Forelimb muscle (tissue), 1 donor: ENCODE data around the gene MCM3AP. TPM values are rescaled to one million over a fixed set of nuclear protein-coding genes. Genes with fewer than 3 reads are reported as not detected.

ENCODE experiments used
- DNase-seq: peaks from one replicate; pipeline ENCODE4 v3.0.0-alpha.2; 2013; ENCODE audit warnings: low read depth
- polyA plus RNA-seq: library from polyadenylated mRNA; unstranded; fragments of 120-200 nt; gene quantifications from one replicate; pipeline ENCODE4 v1.2.1, GENCODE V29; 2013; ENCODE audit not compliant: insufficient read length

Gene MCM3AP
- polyA plus RNA-seq = 58.9 TPM

DNA sequence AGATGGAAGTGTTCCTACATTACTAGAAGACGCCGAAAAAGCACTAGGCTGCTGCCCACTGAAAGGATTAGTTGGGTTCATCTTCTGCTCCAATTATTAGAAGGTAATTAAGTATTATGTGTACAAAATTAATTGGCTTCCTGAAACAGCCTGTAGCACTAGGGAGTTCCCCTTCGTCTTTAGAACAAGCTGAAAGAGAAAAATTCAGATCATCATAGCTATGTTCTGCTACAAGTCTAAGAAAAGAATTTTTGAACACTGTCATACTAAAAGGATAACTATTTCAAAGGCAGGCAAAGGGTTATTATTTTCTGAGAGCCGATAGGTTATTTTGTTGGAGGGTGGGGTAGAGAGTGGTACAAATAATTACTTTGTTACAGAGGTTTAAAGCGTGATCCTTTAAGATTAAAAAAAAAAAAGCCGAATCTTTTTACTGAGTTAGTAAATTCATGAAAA, at the start of gene MCM3AP:
Gene MCM3AP (minus strand): TSS at position 406 of the 456 bp plus-strand sequence. CDS start 325 bp downstream, at position 81.
- DNase-seq = no peak

DNA sequence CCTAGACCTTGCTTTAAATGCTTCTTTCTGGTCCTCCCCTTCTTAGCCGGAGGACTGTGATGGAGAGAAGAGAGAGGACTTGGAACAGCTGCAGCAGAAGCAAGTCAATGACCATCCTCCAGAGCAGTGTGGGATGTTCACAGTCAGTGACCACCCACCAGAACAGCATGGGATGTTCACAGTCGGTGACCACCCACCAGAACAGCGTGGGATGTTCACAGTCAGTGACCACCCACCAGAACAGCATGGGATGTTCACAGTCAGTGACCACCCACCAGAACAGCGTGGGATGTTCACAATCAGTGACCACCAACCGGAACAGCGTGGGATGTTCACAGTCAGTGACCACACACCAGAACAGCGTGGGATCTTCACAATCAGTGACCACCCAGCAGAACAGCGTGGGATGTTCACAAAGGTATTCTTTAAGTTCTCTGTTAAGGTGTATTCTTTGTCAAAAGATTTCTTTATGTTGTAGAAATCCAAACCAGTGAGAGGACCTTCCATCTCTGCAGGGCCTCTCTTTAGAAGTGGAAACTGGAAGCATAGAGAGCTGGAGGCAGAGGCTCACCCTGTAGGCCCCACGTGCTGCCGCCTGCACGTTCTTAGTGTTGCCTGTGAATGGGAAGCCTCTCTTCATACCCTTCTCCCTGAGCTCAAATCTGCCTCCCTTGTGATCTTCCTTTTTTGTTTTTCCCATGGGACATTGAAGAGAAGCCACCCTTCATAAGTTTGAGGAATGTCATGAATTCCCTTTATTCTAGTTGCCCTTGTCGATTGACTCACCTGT, 49.1 kb upstream of the MCM3AP start:
- no peak for DNase-seq

DNA sequence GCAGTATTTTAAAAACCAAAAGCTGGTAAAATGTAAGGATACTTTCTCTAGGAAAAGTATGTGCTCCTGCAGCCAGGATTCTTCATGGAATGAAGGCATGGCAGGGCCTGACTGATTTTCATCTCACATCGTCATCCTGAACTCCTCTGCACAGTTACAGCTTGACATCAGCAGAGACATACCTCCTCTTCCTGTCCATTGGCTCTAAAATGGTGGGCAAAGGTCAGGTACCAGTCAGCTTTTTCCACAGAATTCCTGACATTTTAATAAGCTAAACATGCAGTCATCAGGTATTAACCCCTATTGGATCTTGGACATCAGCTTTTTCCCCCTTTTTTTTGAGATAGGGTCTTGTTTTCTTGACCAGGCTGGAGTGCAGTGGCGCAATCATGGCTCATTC, 44.4 kb upstream of the MCM3AP start:
- DNase-seq = no peak

DNA sequence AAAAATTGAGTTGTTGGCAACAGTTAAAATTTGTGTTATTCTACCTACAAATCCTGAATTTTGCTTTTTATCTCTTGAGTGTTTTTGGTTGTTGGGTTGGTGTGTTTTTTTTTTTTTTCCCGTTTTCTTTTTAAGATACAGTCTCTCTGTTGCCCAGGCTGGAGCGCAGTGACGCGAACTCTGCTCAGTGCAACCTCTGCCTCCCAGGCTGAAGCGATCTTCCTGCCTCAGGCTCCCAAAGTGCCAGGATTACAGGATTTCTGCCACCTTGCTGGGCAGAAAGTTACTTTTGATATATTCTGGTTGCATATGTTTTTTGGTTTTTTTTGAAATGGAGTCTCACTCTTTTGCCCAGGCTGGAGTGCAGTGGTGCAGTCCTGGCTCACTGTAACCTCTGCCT, 42.7 kb upstream of the MCM3AP start:
- no peak for DNase-seq

DNA sequence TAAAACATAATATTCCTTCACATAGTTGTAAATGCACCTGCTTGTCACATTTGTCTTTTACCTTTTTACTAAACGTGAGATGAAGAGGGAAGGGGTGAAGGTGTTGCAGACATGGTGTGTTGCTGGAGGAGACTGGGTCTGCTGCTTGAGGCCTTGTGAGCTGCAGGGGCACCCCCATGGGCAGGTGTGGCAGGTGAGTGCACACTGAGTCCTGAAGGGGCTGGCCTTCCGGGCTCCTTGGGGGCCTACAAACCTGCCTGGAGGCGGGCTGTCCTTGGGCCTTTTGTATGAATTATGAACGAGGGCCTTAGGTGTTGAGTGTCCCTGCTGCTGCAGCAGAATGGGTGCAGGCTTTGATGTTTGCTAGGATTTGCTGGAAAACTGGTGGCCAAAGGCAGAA, 42.3 kb upstream of the MCM3AP start:
- no peak for DNase-seq

DNA sequence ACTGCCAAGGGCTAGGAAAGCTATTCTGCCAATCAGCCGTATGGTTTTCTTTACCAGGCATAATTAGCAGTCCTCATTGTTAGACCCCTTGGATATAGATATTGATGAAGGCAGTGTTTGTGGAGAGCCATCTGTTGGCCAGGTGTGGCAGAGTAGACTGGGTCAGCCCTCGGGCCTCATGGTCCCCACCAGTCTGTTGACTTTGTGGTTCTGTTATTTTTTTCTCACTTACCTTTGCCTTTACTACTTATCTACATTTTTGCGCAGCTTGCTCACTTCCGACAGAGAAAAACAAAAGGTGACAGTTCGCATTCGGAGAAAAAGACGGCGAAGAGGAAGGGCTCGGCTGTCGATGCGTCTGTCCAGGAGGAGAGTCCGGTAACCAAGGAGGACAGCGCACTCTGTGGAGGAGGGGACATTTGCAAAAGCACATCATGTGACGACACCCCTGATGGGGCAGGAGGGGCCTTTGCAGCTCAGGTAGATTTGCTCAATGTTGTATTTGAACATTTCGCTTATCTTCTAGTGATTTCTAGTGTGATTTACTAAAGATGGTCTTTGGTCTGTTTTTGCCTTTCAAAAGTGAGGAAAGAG, 40.8 kb upstream of the MCM3AP start:
- DNase-seq = no peak

DNA sequence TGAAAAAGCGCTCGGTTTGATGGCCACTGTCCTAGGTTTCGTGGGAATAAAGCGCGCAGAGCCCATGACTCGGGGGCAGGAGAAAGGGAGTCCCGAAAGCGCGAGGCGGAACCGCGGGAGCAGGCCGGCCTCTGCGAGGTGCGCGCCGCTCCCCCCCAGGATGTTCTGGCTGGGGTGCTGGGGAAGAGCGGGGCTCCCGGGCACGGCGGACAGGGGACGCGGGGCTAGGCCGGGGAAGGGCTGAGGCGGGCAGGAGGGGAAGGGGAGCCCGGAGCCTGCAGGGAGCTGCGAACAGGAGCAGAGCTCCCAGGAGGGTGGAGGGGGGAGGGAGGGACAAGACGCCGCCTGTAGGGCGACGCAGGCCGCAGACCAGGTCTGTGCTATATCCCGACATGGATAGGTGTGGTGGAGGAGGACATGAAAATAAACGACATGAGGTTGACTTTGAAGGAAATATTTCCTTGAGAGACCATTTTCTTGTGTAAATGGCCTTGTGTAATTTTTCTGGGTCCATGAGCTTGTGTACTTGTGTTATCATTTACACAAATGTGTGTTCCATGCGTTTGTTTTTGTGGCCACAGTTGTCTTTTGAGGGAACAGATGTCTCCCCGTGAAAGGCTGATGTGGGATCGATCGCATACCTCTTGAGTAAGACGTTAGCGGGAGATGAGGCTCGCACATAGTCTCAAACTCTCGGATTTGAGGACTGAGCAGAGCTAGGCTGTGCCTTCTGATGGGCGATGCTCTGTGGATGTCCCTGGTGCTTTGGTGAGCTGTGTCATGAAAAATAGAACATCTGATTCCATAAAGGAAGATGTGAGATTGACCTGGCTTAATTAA, 39.9 kb upstream of the MCM3AP start:
- no peak for DNase-seq

DNA sequence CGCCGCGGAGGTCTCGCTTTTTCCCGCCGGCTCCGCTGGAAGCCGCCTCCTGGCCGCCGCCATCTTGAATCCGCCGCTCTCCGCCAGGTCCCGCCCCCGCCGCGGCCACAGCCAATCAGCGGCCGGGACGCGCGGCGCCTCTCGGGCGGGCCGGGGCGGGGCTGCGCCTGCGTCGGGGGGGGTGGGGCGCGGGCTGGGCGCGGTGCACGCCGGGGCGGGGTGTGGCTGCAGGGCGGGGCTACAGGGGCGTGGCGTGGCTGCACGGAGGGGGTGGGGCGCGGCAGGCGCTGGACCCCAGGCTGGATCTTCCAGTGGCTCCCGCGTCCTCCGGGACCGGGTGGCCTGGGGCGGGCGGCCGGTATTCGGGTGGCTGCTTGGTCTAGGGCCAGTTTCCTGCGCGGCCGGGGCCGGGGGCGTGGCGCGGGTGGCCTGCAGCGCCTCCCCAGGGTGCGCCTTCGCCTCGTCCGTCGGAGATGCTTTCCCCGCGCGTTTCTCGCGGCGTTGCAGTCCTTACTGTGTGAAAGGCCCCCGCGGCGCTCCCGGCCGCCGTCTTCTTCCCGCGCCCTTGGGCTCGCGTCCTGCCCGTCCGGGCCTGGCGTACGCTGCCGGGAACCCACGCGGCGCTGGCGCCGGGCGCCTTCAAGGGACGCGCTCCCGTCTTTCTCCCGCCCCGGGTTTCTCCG, 39.1 kb upstream of the MCM3AP start:
- peak; percentile 35 for DNase-seq

DNA sequence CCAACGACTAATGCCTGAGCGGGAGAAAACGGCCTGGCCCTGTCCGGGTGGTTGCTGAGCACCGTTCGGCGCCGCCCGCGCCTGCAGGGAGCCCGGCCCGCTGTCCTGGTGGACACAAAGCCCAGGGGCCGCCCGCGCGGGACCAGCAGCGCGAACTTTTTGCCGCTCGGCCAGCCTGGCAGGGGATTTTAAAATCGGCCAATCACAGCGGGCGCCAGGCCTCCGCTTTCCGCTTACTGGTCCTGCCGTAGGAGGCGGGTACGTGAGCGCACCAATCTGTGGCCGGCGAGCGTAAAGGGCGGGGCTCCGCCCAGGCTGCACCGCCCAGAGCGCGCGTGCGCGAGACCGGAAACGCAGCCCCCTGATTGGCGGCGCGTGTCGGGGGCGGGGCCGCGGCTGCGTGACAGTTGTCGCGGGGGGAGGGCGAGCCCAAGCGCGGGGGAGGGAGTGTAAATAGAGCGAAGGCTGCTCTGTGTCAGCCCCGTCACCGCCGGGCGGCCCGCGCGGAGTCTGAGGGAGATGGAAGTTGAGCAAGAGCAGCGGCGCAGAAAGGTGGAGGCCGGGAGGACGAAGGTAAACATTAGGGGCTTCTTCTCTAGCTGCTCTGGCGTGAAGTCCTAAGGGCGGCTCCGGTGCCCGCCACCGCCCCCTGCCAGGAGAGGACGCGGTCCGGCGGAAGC, 38.4 kb upstream of the MCM3AP start, which contains the start of the genes C21orf58 and PCNT:
Gene C21orf58 (minus strand): TSS at position 161 of the 680 bp plus-strand sequence. CDS start 1,132 bp downstream, outside the sequence.
Gene PCNT (plus strand): TSS at position 447 of the 680 bp plus-strand sequence. CDS start 73 bp downstream, at position 520.
- DNase-seq = peak; percentile 95

DNA sequence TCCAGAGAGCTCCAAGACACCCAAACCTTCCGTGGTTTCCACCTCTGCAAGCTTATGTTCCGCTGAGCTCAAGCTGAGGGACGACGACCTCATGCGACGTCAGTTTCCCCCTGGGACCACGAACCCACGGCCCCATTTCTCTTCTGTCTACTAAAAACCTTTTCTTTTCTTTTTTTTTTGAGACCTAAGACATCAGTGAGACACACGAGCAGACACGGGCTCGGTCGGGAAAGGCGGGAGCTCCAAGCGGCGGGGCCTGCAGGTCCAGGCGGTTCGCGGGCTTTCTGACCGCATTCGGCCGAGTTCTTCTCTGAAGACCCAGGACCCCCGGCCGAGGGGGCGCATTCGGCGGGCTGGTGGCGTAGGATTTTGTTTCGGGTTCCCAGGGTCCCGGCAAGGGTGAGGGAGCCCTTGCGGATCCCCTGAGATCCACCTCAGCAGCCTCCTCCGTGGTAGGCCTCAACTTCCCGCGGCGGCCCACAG, 37.9 kb upstream of the MCM3AP start:
- DNase-seq = no peak

DNA sequence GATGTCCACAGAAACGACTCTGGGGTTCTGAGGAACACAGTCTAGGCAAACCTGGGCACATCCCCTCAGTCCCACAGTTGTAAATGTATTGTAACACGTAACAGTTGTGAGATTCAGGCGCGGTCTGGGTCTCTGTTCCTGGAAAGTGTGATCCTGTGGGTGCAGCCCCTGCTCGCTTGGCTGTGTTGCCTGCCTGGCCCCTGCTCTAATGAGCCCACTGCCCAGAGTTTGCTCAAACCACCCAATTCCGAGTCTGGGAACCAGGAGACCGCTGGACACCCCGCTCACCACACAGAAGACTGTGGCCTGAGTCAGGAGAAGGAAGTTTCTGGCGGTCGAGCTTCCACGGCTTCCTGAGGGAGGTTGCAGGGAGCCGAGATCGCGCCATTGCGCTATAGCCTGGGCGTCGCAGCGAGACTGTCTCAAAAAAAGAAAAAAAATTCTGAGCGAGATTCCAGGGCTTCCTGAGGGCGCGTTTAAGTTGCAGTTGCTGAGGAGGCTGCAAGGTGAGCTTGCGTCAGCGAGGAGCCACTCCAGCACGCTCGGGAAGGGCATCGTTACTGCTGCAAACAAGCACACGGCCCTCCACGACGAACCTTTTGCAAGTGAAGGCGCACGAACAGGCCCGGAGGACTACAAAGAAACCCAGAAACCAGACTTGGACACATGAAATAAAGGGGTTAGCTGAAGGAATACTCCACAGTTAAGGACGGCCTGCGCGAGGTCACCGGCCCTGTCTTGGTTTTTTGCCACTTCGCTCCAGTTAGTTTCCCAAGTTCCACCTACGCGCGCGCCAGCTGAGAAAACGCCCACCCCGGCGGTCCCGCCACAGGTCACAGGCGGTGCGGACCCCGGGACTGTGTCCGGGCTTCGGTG, 37.2 kb upstream of the MCM3AP start:
- DNase-seq = no peak

DNA sequence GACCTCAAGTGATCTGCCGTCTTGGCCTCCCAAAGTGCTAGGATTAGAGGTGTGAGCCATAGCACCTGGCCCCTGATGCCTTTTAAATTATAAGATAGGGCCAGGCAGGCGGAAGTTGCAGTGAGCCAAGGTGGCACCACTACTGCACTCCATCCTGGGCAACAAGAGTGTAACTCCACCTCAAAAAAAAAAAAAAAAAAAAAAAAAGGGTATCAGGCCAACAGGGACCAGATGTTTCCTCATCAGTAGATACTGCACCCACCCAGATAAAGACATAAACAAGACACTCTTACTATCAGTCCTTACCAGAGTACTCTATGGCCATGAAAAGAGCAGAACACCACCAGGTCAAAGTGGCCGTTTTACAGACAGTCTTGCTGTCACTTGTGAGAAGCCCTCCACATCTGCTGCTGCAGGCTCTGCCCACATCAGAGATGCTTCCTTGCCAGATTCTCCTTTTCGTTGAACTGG, 35.0 kb upstream of the MCM3AP start:
- no peak for DNase-seq

DNA sequence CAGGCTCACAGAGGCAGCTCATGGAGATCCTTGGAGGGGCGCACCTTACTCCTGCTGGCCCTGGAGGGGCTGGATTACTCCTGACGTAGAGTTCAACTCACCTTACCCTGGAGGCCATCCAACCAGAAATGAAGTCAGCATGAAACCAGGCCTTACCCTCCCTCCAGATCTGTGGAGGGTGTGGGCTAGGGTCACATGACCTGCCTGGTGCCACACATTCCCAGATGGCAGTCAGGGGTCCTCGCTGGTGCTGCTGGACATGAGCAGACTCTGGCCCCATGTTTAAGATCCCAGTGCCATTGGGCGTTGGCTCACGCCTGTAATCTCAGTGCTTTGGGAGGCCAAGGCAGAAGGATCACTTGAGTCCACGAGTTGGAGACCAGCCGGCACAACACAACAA, 33.8 kb upstream of the MCM3AP start:
- DNase-seq = no peak

DNA sequence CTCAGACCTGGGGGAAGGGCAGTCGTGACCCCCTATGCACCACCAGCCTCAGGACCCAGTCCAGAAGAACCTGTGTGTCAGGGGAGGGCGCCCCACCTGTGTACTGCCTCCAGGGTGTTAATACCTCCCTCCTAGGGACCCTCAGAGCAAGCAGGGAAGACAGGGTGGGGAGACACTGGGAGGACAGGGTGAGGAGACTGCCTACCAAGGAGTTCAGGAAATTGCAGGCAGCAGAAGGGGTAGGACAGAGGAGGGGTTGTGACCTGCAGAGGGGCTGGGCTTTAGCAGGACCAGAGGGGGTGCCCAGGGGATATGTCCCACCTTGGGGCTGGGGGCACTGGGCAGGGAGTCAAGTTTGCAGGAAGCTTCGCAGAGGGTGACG, 33.0 kb upstream of the MCM3AP start:
- no peak for DNase-seq

DNA sequence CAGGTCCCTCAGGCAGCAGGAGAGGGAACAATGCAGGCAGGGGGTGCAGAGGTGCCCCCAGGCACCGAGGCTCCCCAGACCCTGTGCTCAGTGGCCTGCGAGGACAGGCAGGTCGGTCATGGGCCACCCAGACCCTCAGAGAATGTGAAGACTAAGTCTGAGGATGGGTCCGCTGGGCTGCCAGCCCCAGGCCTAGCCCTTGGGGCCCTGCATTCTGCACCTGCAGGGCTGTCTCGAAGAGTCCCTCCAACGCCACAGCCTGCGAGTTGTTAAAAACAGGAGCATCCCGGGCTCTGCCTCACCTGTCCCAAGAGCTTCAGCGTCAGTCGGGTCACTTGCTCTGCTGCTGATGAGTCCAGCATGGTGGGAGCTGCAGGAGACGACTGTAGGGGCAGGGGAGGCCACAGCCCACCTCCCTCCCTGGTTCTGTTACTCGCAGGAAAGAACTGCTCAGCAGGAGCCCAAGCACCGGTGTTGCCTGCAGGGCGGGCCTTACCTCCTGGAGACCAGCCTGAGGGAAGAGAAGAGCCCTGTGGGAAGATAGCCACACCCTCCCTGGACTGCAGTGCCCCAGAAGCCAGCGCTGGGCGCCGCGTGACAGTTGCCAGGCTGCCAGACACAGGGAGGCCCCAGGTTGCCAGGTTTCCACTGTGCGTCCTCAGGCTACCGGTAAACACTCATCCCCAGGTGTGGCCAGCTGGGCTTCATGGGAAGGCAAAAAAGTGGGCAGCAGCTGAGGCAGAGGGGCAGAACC, 32.5 kb upstream of the MCM3AP start:
- DNase-seq = no peak

DNA sequence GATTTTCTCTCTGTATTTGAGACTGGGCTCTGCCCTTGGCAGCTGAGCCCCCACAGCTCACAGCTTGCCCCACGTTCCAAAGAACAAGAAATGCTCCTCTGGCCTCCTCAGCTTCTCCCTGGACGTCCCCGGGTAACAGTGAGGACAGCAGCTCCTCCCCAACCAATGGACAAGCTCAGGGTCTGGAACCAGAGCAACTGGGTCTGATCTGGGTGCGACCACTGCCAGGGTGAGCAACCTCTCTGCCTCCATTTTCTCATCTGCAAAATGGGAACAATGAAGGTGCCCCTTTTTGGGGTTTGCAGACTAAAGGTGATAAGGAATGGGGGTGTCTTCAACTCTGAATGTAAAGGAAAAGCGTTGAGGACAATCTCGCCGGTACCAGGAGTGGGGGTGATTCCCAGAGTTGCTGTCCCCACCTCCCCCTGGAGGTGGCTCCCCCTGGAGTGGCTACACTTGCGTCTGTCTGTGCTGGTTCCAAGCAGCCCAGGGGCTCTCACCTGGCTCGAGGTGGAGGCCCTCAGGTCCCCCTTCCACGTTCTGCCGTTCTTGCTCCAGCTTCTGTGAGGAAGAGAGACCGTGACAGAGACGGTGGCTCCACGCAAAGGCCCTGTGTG, 31.4 kb upstream of the MCM3AP start:
- DNase-seq = no peak

DNA sequence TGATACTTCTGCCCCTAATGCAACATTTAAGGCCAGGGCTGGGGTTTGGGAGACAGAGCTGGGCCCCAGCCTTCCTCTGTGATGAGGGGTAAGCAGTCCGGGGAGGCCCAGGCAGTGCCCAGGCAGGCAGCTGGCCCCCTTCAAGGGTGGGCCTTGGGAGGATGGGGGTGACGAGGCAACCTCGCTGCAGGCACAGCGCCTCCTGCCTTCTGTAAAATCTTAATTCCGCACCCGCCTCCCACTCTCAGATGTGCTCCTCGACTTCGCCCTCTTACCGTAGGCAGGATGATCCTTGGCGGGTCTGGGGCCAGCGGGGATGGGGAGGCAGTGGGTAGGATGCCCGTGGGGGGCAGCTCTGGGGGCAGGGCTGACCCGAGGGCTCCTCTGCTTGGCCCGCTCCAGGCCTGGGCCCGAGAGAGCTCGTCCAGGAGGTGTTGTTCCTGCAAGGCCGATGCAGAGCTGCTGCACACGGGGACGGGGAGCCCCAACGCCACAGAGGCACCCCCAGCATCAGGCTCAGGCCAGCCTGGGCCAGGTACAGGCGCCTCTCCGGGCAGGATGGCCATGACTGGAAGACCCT, 29.1 kb upstream of the MCM3AP start:
- DNase-seq = no peak

DNA sequence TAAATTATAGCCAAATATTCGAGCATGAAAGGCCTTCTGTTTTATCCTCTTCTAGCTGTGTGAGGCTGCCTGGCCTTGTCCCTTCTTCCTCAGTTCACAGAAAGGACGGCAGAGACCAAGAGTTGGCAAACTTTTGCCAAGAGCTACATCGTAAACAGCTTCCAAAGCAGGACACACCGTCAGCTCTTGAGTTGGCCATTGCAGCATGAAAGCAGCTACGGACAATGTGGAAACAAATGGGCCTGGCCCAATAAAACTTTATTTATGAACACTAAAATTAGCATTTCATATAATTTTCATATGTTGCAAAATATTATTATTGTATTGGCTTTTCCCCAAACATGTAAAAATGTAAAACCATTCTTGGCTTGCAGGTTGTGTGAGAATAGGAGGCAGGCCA, 27.5 kb upstream of the MCM3AP start:
- DNase-seq = no peak
